GM19193 (cell line): ENCODE data around the gene TNS1.

Experiments used
- POLR2A ChIP-seq: IDR thresholded peaks from 4 replicates; pipeline ENCODE4 v1.6.1; 2011; ENCODE audit not compliant: insufficient read depth, insufficient read length; ENCODE audit errors: extremely low read depth

Gene TNS1

GRCh38 chr2:218010984-218011652, 8.3 kb upstream of the TNS1 start:
- TF ChIP-seq POLR2A = no peak

DNA sequence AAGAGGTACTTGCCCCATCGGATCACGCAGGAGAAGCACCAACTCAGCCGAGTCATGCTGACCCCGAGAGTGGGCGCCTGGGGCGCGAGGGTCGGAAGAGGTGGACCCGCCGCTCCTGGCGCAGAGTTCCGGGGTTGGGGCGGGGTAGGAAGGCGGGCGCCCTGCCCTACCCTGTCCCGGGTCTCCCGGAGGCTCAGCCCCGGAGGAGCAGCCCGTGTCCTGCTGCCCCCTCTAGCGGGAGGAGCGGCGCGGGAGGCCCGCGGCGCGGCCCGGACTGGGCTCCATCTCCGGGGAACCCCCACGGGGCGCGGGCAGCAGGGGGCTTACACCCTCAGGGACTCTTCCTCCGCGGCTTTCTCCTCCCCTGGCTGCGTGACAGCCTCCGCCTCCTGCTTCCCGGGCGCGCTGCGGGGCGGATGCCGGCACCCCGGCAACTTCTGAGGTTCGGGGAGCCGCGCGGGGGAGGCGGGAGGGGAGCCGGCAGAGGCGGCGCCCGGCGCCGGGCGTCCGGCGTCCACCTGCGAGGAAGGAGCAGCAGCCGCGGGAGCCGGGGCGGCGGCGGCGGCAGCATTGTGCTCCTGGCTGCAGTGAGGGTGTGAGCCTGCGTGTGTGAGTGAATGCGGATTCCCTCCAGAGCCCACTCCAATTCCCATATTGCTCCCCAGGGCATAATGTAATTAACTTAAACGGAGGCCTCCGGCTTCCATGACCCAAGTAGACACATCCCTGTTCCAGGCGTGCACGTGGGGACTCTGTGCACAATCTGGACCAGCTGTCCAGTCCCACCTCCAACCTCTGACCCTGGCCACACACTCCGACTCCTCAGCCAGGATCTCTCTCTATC, 7.6 kb upstream of the TNS1 start:
- TF ChIP-seq POLR2A = no peak

- TF ChIP-seq POLR2A = no peak
Observed at GRCh38 chr2:218009765-218010139, 7.0 kb upstream of the TNS1 start.

- TF ChIP-seq POLR2A = no peak
Observed at GRCh38 chr2:218009231-218009630, 6.4 kb upstream of the TNS1 start.

DNA sequence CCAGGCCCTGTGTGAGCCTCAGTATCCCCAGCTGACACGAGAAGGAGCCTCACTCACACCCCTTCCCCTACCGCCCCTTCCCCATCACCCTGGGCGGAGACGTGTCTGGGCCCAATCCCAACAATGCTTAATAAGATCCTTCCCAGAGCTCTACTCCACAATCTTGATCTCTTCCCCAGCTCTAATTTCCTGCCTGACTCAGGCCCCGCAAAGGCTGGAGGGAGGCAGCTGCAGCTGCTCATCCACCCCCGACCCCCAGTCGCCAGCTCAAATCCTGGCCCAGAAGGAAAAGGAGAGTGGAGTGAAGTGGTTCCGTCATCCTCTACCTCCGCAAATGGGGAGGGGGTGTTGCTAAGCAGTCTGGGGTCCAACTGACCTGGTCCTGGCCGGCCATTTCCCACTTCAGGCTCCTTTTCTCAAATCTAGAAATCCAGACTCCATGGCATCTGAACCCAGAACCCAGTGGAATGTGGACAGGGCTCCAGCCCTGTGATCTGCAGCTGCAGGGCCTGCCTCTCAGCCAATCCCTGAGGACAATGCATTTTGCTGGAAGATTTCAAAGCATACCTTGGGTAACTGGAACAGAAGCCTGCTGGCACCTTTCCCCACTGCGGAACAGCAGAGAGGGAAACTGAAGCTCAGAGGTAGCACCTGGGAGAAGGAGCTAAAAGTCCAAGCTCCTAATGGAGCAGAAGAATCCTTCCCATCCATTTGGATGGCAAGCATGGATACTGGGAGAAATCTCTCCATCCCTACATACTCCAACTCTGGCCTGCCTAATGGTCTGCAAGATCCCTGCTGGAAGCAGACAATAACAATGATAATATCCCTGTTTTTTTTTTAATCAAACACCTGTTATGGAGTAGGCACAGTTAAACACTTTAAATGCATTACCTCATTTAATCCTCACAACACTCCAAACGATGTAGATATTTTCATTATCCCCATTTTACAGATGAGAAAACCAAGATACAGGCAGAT, 5.6 kb upstream of the TNS1 start:
- TF ChIP-seq POLR2A = no peak

DNA sequence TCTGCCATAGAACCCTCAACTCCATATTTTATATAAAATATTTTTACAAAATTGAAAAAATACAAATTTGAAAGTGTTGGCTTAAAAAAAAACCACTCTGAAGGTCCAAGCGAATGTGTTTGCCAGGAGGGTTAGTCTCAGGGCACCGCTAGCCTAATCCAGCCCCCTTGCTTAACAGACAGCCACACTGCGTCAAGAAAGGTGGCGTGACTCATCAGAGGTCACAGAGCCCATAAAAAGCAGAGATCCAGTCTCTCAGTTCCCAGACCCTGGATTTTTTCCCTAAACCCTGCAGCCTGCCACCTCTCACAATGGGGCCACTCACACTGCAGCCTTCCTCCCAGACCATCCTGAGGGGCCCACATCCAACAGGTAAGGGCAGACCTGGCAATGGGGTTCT, 3.9 kb upstream of the TNS1 start:
- TF ChIP-seq POLR2A = no peak

- no peak for TF ChIP-seq POLR2A
Observed at GRCh38 chr2:218005486-218005885, 2.7 kb upstream of the TNS1 start.

- no peak for TF ChIP-seq POLR2A
Observed at GRCh38 chr2:218005028-218005427, 2.2 kb upstream of the TNS1 start.

GRCh38 chr2:218003981-218004419, 1.2 kb upstream of the TNS1 start:
- TF ChIP-seq POLR2A = no peak

DNA sequence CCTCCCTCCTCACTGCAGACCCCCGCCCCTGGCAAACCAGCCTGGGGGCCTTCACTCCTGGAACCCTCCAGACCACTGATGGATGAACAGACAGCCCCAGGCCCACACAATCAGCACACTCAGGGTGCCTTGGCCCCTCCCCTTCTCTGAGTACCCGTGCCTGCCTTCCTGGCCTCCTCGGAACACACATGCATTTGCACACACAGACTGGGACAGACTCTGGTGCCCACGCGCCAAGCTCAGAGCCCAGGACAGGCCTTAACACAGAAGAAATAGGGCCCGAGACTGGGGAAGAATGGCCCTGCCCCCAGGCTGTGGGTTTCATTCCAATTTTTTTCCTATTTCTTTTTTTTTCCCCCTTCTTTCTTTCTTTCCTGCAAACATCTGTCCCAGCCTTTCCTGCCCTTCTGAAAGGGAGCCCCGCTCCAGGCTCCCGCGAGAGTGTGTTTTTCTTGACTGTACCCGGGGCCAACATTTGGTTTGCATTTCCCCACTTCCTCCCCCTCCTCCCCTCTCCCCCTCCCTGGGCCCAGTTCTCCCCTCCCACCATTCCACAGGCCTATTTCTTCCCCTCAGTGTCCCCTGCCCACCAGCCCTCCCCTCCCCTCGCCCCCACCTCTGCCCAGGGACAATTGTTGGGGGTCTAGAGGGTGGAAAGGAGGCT, 618 bp upstream of the TNS1 start:
- TF ChIP-seq POLR2A = no peak

- TF ChIP-seq POLR2A = no peak
Observed at GRCh38 chr2:218002143-218002844, 501 bp downstream of the TNS1 start.

- TF ChIP-seq POLR2A = no peak
Observed at GRCh38 chr2:218001629-218002028, 1.2 kb downstream of the TNS1 start.

DNA sequence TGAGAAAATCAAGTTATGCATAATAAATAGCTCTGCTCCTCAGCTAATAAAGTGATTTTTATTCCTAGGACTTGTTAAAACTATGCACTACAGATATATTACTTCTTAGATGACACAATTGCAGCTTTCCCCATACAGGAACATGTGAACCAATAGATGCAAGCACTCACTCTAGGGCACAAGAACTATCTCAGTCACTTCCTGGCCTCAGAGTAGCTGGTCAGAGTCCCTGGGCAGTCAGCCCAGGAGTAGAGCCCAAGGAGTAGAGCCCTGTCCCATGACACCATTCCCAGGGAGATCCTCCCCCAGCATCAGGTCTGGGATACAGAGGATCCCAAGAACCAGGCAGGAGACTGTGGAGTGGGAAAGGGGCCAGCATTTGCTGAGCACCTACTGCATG, 2.7 kb downstream of the TNS1 start:
- TF ChIP-seq POLR2A = no peak

DNA sequence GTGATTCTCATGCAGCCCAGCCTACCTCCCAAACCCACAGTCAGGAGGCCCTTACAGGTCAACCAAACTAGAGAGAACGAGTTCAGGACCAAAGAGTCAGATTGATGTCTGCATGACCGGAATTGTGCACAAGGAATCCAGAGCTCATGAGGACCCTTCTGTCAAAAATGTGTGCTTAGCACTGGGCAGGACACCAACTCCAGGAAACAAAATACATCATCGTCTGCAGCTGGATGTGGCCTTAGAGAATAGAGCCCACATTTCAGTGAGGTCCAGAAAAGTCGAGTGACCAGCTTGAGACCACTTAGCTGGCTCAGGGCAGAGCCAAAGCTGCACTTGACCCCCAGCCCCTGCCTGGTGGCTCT, 3.2 kb downstream of the TNS1 start:
- no peak for TF ChIP-seq POLR2A
